ENCODE results near the gene TEX12.

DNA sequence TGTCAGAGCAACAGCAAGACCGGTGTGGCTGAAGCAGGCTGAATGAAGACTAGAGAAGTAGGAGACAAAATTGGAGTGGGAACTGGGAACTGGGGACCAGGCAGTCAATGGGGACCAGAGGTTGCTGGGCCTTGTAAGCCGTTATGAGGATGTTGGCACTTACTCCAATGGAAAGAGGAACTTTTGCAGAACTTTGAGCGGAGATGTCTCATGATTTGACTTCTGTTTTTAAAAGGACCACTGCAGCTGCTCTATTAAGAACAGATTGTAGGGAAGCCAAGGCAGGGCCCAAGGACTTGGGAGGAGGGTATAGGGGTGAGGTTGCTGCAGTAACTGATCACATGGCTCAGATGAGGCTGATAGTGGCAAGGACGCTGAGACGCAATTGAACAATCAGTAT, 37.5 kb upstream of the TEX12 start:
- TF ChIP-seq, protein P1, sequence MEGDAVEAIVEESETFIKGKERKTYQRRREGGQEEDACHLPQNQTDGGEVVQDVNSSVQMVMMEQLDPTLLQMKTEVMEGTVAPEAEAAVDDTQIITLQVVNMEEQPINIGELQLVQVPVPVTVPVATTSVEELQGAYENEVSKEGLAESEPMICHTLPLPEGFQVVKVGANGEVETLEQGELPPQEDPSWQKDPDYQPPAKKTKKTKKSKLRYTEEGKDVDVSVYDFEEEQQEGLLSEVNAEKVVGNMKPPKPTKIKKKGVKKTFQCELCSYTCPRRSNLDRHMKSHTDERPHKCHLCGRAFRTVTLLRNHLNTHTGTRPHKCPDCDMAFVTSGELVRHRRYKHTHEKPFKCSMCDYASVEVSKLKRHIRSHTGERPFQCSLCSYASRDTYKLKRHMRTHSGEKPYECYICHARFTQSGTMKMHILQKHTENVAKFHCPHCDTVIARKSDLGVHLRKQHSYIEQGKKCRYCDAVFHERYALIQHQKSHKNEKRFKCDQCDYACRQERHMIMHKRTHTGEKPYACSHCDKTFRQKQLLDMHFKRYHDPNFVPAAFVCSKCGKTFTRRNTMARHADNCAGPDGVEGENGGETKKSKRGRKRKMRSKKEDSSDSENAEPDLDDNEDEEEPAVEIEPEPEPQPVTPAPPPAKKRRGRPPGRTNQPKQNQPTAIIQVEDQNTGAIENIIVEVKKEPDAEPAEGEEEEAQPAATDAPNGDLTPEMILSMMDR (conservative IDR thresholded peaks at IDR 0.05), result no peak
- TF ChIP-seq EZH2 (IDR thresholded peaks at IDR 0.05; ENCODE audit: low read depth), result no peak
